HuH-7 (cell line): ENCODE results near the gene PCBP3.
"Not testable (repeated sequence)": the region's sequence is repeated elsewhere in the genome, so short reads cannot be mapped to it uniquely, and the experiment has no call there.

Source experiments
- DNase-seq: peaks from one replicate; pipeline ENCODE4 v3.0.0; 2011; ENCODE audit warnings: low spot score

The PCBP3 gene

GRCh38 chr21:45828580-45829570 lies 185.3 kb downstream of the PCBP3 start:
- no peak for DNase-seq

DNA sequence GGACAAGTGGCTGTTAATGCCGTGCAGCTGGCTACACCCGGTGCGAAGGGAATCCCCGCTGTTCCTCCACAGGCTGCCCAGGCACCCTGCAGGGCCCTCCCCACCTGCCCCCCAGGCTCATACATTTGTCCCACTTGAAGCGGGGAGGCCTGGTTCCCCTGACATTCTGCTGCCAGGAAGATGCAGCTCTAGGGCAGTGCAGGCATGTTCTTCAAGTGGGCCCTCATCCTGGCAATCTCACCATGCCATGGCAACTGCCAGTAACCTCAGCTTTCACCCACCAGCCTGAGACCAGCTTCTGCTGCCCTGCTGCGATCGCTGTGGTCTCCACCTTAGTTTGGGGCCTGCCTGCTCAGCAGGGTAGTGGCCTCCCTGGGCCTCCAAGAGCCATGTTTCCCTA lies 186.1 kb downstream of the PCBP3 start:
- DNase-seq, result no peak

DNA sequence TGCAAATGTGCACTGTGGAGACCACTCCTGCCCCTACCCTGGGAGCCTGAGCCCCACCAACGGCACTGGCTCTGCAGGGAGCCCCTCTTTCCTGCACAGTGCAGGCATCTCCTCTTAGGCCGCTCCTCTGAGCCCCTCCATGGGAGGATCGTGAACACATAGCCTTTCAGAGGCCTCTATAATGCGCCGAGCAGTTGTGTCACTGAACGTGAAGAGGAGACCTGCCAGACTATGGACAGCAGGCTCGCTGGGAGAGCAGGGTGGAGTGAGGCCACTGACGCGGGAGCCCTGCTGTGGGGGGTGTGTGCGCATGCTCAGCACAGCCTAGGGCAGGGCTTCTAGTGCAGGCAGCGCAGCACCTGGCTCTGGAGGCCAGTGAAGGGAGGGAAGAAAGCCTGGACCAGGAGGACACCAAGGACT lies 186.7 kb downstream of the PCBP3 start:
- DNase-seq, result no peak

- no peak for DNase-seq
Observed at GRCh38 chr21:45830720-45831366, 187.3 kb downstream of the PCBP3 start.

DNA sequence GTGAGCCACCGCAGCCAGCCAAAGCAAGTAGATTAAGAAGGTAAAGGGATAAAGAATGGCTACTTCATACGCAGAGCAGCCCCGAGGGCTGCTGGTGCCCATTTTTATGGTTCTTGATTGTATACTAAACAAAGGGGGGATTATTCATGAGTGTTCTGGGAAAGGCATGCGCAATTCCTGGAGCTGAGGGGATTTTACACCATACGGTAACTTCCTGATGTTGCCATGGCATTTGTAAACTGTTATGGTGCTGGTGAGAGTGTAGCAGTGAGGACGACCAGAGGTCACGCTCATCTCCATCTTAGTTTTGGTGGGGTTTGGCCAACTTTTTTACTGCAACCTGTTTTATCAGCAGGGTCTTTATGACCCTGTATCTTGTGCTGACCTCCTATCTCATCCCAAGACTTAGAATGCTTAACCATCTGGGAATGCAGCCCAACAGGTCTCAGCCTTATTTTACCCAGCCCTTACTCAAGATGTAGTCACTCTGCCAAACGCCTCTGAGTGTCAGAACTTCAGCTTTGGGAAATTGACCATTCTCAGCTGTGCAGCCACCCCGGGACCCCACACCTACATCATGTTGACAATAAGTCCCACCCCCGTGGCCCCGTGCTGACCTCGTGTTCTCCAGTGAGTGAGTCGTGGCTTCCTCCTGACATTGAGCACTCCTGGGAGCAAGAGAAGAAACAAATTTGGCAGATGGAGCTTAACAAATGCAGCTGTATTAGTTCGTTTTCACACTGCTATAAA lies 188.6 kb downstream of the PCBP3 start:
- no peak for DNase-seq

DNA sequence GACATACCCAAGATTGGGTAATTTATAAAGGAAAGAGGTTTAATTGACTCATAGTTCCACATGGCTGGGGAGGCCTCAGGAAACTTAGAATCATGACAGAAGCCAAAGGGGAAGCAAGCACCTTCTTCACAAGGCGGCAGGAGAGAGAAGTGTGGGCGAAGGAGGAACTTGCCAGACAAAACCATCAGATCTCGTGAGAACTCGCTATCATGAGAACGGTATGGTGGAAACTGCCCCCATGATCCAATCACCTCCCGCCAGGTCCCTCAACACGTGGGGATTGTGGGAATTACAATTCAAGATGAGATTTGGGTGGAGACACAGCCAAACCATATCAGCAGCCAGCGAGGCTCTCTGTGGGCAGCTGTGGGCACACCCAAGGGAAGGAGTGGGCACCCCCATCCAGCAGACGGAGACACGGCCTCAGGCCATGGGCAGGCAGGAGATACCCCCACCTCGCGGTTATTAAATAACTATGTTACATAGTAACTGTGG lies 189.3 kb downstream of the PCBP3 start:
- DNase-seq, result not testable (repeated sequence)

DNA sequence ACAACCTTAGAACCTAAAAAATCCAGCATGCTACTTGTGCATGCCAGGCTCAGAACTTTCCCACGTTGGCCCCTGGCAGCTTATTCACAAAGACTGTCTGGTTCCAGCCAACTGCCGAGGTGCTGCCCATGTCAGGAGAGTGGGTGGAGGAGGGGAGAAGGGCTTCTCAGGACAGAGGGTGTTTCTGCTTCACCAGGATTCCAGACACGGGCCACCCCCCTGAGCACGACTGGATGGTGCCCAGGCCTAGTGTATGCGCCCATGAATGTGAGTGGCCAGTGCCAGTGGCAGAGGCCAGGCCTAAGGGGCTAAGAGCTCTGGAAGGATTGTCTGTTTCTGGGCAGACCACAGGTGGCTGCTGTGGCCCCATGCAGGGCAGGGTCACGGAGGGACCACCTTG lies 189.9 kb downstream of the PCBP3 start:
- DNase-seq, result no peak

DNA sequence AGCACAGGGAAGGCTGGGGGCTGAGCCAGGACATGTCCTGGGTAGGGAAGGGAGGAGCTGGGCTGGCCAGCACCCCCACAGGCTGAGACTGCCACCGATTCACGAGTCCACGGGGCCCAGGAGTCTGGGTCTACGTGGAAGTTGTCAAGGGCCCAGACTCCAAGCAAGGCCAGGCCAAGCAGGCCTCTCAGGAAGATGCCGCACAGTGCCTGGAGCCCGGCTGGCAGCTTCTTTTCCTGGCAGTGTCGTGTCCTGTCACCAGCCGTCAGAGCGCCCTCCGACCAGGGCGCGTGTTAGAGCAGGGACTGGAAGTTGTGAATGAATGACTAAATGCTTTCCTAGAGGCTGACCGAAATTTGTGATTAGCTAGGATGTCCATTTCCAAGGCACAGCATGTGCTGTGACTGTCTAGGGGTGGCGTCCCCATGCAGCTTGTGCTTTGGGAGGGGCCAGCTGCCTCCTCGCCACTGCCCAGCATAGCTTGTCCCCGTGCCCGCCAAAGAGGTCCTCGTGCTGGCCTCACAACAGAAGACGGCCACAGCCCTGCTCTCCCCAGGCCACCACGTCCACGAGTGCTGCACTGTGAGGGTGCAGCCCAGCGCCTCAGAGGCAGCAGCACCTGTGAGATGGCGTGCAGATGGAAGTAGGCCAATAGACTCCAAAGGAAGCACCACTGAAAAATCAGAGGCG lies 190.6 kb downstream of the PCBP3 start:
- no peak for DNase-seq

GRCh38 chr21:45834821-45835293 lies 191.3 kb downstream of the PCBP3 start:
- DNase-seq, result no peak

GRCh38 chr21:45835301-45836267 lies 192.1 kb downstream of the PCBP3 start:
- no peak for DNase-seq

- DNase-seq, result no peak
Observed at GRCh38 chr21:45836268-45836655, 192.7 kb downstream of the PCBP3 start.

- DNase-seq, result no peak
Observed at GRCh38 chr21:45836694-45837670, 193.5 kb downstream of the PCBP3 start.

GRCh38 chr21:45837936-45838335 lies 194.4 kb downstream of the PCBP3 start:
- no peak for DNase-seq

DNA sequence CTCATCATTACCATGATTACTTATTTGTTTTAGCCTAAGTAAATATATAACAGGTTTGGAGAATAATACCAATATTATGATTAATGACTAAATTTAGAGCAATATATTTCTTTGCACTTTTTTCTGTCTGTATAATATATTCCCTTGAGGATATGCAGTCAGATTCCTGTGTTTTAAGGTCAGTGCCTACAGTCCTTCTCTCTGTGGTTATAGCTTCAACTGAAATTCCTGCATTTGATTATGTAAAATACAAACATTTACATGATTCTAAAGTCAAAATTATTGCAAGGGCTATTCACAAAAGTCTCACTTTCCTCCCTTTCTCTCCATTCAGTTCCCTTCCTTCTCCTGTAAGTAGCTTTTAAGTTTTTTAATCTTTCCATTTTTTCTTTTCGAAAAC lies 195.1 kb downstream of the PCBP3 start:
- DNase-seq, result no peak

DNA sequence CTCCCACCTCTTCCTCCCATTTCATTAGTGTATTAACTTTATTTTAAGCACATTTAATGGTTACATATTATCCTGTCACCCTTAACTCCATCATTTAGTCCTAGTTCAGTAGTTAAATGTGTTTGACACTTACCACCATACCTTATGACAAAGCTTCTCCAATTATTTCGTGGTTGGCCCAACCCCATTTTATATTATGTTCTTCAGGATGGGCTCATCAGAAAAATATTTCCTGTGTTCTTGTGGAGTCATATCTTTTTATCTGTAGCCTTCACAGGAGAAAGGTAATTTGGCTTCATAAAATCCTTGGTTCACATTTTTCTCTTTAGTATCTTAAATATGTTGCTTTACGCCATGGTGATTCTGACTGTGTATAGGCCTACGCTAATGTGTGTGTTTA lies 195.7 kb downstream of the PCBP3 start:
- DNase-seq, result no peak

GRCh38 chr21:45841033-45841432 lies 197.5 kb downstream of the PCBP3 start:
- DNase-seq, result no peak

DNA sequence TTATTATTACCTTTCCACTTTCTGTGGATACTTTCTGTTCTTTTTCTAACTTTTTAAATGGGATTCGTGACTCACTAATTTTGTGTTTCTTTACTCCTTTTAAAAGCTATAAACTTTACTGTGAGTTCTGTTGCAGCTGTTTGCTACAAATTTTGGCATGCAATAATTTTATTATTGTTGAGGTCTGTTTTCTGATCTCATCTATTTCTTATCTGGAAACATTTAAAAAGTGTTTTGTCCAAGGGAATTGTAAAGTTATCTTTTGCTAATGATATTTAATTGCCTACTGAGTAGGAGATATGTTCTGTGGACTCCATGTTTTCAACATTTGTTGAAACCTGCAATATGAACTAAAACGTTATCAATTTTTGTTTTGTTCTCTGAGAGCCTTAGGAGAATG lies 199.9 kb downstream of the PCBP3 start:
- no peak for DNase-seq

GRCh38 chr21:45844181-45844580 lies 200.7 kb downstream of the PCBP3 start:
- DNase-seq, result no peak

DNA sequence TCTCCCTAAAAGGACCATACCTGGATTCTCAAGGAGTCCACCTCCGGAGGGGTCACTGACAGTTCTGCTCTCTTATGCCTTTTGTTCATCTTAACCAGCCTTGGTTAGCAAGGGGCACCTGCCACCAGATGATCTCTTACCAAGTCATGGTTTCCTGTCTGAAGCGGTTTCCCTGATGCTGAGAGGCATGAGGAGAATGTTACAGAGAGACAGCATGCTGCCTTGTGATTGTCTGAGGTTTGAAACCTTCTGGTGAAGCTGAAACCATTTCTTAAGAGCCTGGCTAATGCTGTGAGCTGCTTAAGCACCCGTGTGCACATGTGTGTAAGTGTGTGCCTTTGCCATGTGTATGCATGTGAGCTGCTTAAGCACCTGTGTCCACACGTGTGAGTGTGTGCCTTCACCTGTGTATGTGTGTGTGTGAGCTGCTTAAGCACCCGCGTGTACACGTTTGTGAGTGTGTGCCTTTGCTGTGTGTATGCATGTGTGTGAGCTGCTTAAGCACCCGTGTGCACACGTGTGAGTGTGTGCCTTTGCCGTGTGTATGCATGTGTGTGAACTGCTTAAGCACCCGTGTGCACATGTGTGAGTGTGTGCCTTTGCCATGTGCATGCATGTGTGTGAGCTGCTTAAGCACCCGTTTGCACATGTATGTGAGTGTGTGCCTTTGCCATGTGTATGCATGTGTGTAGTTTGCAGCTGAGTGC lies 201.7 kb downstream of the PCBP3 start:
- no peak for DNase-seq
